ENCODE measurements around the gene RWDD1. TPM values are rescaled to one million over a fixed set of nuclear protein-coding genes. Genes with fewer than 3 reads are reported as not detected.
A peak's percentile ranks its signal among the peaks of the same experiment; 100 is the strongest.

RWDD1 gene
- total and polyA plus RNA-seq, 2 of the 13 experiments (the other 11 are each of a cell fraction or from before 2014, with no cell fraction given), result 27.4 to 67.1 TPM

DNA sequence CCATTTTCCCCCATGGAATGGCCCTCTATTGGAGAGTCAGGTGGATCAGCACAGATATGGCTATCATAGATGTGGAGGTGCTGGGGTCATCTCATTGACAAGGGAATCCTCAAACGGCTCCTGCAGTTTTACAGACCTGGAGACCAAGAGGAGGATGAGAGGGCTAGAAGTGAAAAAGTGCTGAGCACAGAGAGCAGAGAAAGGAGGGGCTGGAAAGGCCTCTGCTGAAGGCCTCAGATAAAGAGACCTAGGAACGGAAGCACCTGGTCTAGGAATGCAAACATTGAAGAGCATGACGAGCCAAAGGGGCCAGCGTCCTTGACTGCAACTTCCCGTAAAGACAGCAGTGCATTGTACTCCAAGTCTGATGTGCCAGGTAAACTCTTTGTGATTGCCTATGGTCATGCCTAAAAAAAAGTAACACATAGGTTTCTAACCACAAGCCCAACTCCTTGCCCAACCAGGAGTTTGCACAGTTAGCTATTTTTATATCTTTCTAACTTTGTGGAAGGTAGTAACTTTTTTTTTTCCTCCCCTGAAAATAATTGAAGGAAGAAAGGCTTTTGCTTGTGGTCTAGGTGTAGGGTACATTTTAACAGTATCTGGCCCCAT lies 60.2 kb downstream of the RWDD1 start (continued):
- TF ChIP-seq, protein P1, sequence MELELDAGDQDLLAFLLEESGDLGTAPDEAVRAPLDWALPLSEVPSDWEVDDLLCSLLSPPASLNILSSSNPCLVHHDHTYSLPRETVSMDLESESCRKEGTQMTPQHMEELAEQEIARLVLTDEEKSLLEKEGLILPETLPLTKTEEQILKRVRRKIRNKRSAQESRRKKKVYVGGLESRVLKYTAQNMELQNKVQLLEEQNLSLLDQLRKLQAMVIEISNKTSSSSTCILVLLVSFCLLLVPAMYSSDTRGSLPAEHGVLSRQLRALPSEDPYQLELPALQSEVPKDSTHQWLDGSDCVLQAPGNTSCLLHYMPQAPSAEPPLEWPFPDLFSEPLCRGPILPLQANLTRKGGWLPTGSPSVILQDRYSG (CRISPR knock-in tag; IDR thresholded peaks at IDR 0.05), result no peak
- TF ChIP-seq NRL (CRISPR knock-in tag; IDR thresholded peaks at IDR 0.05; ENCODE audit: borderline replicate concordance) (no peak), ZBTB42 (CRISPR knock-in tag; IDR thresholded peaks at IDR 0.05) (no peak), HHEX (CRISPR knock-in tag; IDR thresholded peaks at IDR 0.05) (no peak), TBX3 (IDR thresholded peaks at IDR 0.05; ENCODE audit: borderline replicate concordance) (peak; percentile 34; the same call in 1 of the 2 replicates), NKX3-1 (CRISPR knock-in tag; IDR thresholded peaks at IDR 0.05) (no peak), ZNF335 (CRISPR knock-in tag; IDR thresholded peaks at IDR 0.05) (peak; percentile 98), ZNF562 (CRISPR knock-in tag; IDR thresholded peaks at IDR 0.05; ENCODE audit: borderline replicate concordance) (no peak), EP300 (IDR thresholded peaks at IDR 0.05; ENCODE audit: low read depth in 2 of 2, low read length in 2 of 2) (peak; percentile 81 to 96; a peak in 3 of 4 replicates), EP300 (CRISPR knock-in tag; IDR thresholded peaks at IDR 0.05; ENCODE audit: borderline replicate concordance) (peak; percentile 98), ZNF331 (CRISPR knock-in tag; IDR thresholded peaks at IDR 0.05) (peak; percentile 97), TGIF2 (CRISPR knock-in tag; IDR thresholded peaks at IDR 0.05) (peak; percentile 80; the same call in 1 of the 2 replicates), SYNCRIP (IDR thresholded peaks at IDR 0.05; ENCODE audit: insufficient read depth, low read depth, low read length) (no peak), GATAD1 (CRISPR knock-in tag; IDR thresholded peaks at IDR 0.05) (peak; percentile 79), SP2 (CRISPR knock-in tag; IDR thresholded peaks at IDR 0.05) (no peak), PRDM10 (CRISPR knock-in tag; IDR thresholded peaks at IDR 0.05; ENCODE audit: low read depth) (peak; percentile 52; the same call in 1 of the 2 replicates), NONO (IDR thresholded peaks at IDR 0.05) (no peak), NONO (CRISPR knock-in tag; conservative IDR thresholded peaks at IDR 0.05) (peak; percentile 66; the same call in 1 of the 2 replicates), ZNF704 (CRISPR knock-in tag; IDR thresholded peaks at IDR 0.05; ENCODE audit: borderline replicate concordance) (no peak; the same call in 1 of the 2 replicates), FOXJ3 (CRISPR knock-in tag; IDR thresholded peaks at IDR 0.05; ENCODE audit: borderline replicate concordance) (peak; percentile 90), MAX (IDR thresholded peaks at IDR 0.05) (peak; percentile 88), HMG20B (CRISPR knock-in tag; conservative IDR thresholded peaks at IDR 0.05) (peak; percentile 58; the same call in 1 of the 2 replicates), HMG20A (CRISPR knock-in tag; IDR thresholded peaks at IDR 0.05; ENCODE audit: borderline replicate concordance) (peak; percentile 95)
- TF ChIP-seq, protein P2, sequence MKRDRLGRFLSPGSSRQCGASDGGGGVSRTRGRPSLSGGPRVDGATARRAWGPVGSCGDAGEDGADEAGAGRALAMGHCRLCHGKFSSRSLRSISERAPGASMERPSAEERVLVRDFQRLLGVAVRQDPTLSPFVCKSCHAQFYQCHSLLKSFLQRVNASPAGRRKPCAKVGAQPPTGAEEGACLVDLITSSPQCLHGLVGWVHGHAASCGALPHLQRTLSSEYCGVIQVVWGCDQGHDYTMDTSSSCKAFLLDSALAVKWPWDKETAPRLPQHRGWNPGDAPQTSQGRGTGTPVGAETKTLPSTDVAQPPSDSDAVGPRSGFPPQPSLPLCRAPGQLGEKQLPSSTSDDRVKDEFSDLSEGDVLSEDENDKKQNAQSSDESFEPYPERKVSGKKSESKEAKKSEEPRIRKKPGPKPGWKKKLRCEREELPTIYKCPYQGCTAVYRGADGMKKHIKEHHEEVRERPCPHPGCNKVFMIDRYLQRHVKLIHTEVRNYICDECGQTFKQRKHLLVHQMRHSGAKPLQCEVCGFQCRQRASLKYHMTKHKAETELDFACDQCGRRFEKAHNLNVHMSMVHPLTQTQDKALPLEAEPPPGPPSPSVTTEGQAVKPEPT (CRISPR knock-in tag; IDR thresholded peaks at IDR 0.05; ENCODE audit: low read depth), result no peak

All from HepG2 (cell line).